Skeletal muscle cell (primary cell): Measurements from ENCODE around the gene ABLIM2.

Source experiments
- DNase-seq: peaks from one replicate; pipeline ENCODE4 v3.0.0-alpha.2; 2010; ENCODE audit warnings: low read depth
- H3K4me3 ChIP-seq: 2 replicates; pipeline ENCODE4 v1.5.1; 2011; ENCODE audit warnings: low read depth, mild to moderate bottlenecking, control low read depth, low read length, moderate library complexity

The ABLIM2 gene

DNA sequence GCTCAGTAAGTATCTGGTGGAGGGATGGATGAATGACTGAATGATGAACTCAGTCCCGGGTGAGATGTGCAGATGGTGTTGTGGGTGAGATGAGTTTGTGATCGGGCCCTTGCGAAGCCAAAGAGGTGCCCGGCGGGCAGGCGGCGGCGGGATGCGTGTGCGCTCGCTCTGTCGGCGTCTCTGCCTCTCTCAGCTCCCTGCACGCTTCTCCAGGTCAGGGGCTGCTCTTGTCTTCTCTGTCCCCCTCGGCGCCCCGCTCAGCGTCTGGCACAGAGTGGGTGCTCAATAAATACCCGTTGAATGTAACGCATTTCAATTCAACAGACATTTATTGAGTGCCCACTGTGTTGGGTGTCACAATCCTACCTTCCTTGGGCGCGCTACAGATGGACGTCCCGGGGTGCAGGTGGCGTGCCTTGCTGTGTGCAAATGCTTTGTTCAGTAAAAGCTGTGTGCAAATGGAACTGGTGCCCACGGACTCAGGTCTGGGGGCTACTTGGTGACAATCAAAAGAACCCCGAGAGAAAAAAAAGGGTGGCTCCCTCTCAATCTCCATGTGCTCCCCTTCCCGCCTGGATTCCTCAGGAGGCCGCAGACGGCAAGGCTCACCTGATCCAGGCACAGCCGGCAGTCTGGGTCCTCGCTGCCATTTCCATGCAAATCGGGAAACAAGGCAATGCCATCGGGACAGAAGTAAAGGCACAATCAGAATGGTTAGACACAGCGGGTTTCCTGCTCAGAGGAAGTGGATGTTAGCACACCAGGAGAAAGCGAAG lies 153.4 kb downstream of the ABLIM2 start:
- no peak overlapping the region for H3K4me3 ChIP-seq
- DNase-seq, result no peak

DNA sequence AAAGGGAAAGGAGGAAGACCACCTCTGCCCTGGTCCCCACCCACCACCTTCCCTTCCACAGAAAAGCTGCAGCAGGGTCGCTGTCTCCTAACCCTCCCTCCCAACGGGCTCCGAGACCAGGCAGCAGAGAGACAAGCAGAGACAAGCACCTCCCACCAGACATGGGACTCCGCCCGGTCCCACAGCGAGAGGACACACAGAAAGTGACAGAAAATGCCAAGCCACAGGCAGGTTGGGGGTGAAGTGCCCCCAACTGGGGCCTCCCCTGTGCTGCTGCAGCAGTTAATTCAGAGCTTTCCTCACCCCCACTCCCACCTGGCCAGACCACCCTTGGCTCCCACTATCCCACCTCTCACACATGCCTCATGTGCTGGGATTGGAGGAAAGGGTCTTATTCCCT lies 154.5 kb downstream of the ABLIM2 start:
- no peak overlapping the region for H3K4me3 ChIP-seq

DNA sequence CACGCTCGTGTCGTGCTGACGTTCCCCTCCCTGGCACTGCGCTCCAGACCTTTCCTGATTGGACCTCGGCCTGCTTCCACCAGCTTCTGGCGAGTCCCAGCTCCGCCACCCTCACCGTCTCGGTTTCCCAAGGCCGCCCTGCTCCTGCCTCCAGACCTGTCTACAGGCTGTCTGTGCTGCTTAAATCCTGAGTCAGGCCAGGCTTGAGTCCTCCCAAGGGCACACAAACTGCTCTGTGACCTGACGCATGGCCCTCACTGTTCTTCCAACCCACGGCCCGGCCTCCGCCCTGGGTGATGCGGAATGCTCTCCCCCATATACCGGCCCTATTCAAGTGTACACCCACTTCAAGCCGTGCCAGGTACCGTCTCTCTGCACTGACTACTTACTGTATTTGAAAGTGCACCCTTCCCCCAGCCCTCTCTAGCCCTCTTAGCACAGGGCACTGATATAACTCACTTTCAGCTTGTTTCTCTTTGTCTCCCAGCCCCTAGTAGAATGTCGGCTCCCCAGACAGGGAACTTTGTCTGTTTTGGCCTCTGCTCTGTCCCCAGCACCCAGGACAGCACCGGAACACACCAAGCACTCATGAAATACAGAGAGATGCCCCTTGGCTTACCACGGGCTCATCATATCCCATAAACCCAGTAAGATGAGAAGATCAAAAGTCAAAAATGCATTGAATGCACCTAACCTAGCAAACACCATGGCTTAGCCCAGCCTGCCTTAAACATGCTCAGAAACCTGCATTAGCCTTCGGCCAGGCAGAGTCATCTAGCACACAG lies 155.9 kb downstream of the ABLIM2 start:
- no peak overlapping the region for H3K4me3 ChIP-seq
- DNase-seq, result no peak

More for the DNA sequence above, 154.5 kb downstream of the ABLIM2 start:
- no peak for DNase-seq

DNA sequence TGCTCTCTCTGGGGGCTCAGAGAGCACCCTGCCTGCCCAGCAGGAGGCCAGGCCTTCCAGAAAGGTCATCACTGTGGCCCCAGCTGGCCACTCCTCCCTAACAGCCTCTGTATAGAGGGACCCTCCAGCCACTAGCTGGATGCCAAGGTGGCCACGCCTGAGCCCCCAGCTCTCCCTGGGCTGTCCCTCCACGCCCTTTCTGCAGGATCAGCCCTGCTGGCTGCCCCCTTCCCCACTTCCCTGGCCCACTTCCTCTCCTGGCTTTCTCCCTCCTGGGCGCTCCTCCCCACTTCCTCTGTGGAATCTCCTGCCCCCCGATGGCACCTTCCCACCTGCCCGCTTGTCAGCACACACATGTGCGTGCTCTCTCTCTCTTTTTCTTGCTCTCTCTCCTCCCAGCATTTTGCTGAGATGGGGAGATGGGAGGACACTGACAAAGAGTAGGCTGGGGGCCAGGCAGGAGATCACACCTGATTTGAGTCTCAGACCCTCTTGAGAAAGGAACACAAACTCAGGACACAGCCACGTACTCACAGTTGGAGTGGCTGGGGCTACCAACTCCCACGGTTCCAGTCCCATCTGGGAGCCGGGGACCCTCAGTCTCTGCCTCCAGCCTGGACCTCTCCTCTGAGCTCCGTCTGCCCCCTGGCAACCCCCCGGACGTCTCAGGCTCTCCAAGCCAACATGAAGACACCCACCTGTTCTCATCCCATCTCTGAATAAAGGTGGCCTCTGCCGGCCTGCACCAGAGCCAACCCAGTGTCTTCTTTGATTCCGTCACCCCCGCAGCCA lies 156.9 kb downstream of the ABLIM2 start:
- H3K4me3 ChIP-seq, result no peak overlapping the region
- DNase-seq, result no peak

DNA sequence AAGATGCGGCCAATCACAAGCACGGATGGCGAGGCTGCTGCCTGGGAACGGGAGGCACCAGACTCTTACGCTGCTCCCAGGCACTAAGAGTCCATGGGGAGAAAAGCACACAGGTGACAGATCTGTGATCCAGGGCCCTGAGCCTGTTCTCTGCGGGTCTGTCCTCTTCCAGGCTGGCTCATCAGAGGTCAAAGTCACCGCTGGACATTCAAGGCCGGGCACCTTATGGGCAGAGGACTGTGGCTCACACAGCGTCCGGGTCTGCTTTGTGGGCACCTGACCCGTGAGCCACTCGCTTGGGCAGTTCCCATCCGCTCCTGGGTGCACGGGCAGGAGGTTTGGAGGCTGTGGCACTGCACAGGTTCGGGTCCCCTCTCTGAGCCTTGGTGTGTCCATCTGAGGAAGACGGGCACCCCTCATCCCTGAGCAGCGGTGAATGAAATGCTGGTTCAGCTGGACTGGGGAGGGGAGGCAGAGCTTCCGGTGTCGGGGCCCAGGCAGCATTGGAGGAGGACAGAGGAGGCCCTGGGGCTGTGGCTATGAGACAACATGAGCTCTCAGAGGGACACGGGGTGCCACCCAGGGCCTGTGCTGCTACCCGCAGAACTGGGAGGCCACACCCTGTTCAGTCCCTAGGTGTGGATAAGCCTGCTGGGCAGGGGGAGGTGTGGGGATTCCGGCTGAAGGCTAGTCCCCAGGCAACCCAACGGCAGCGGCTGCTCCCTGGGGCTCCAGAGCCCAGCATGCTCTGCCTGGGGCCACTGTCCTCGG lies 157.7 kb downstream of the ABLIM2 start:
- H3K4me3 ChIP-seq, result no peak overlapping the region
- no peak for DNase-seq

DNA sequence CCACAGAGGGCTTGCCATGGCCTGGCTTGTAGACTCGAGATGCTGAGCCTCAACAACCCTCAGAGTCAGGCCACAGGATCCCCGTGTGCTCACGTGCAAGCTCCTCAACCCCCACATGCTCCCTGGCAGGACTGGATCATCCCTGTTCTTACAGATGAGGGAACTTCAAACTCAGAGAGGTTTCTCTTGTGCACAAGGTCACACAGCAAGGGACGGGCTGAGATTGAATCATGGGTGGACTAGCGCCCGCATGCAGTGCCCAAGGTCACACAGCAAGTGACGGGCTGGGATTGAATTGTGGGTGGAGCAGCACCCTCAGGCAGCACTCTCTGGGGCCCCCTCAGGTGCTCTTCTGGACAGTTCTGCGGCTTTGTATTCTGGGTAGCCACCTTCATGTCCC lies 158.4 kb downstream of the ABLIM2 start:
- no peak for DNase-seq
- no peak overlapping the region for H3K4me3 ChIP-seq

DNA sequence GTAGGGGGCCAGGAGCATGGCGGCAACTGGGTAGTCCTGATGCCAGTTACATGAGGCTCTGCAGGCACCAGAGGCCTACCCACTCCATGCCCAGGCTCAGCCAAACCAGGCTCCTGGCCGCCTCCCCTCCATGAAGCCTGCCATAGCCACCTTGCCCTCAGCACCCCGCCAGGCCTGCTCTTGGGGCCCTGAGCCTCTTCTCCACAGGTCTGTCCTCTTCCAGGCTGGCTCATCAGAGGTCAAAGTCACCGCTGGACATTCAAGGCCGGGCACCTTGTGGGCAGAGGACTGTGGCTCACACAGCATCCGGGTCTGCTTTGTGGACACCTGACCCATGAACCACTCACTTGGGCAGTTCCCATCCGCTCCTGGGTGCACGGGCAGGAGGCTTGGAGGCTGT lies 158.9 kb downstream of the ABLIM2 start:
- no peak for DNase-seq

DNA sequence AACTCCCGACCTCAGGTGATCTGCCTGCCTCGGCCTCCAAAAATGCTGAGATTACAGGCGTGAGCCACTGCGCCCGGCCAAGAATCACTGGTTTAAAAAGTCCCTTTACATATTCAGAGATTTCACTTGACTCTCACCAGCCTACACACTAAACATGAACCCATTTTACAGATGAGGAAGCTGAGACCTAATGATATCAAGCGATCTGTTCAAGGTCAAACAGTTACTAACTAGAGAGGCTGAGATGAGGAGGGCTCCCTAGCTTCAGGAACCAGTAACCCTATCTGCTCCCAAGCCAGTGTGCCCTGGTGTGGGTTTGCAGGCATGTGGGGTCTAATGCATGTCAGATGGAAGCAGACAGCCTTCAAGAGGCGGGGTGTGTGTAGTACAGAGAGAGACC lies 159.3 kb downstream of the ABLIM2 start:
- no peak overlapping the region for H3K4me3 ChIP-seq
- DNase-seq, result no peak

More for the DNA sequence above, 158.9 kb downstream of the ABLIM2 start:
- H3K4me3 ChIP-seq, result no peak overlapping the region

DNA sequence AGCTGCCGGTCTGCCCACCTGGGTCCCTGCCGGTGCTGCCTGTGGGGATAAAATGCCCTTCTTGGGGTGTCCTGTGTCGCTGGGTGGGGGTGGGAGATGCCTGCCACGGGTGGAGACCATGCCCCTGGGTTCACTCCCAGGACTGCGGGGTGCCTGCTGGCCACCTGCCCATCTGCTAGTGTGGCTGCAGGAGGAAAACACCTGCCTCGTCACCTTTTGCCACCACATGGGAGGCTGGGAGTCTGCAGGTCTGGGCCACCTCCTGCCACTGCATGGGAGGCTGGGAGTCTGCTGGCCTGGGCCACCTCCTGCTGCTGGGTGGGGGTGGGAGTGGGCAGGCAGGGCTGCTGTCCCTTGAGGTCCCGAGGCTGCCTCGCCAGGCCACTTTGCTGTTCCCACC lies 160.2 kb downstream of the ABLIM2 start:
- no peak overlapping the region for H3K4me3 ChIP-seq
- no peak for DNase-seq

- DNase-seq, result no peak
- H3K4me3 ChIP-seq, result no peak overlapping the region
These were observed 162.7 kb downstream of the ABLIM2 start for GRCh38 chr4:7995866-7996265.

DNA sequence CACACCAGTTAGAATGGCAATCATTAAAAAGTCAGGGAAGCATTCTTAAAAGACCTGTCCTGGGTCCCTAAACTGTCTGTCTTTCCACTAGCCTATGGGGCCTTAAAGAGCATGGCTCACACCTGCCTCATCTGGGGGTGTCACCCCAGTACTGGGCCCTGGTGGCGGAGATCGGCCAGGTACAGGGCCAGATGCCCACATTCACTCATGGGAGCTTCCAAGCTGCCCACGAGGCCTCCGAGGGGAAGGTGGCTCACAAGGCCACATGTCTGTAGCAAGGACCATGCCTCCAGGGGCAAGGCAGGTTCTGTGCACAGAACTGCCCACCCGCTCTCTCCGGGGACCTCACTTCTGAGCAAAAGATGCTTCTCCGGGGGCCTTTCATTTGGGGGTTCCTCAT lies 163.5 kb downstream of the ABLIM2 start:
- DNase-seq, result no peak
- no peak overlapping the region for H3K4me3 ChIP-seq

DNA sequence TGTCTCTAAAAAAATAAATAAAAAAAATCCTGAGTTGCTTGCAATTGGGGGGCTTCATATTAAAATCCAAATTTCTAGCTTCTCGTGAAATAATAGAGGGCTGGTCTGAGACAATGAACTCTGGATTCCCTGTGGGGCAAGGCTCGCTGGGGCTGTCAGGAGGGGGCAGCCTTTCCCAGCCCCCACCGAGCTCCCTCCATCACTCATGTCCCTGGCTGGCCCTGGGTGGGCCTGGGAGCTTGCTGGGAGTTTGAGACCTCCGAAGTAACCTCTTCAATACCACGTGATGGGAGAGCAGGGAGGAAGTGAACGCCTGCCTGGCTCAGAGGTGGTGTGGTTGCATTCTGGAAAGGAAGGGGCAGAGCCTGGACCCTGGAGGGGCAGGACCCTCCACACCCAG lies 164.9 kb downstream of the ABLIM2 start:
- no peak overlapping the region for H3K4me3 ChIP-seq

GRCh38 chr4:7992846-7993245 lies 165.8 kb downstream of the ABLIM2 start:
- no peak overlapping the region for H3K4me3 ChIP-seq
- DNase-seq, result no peak

More for the DNA sequence above, 164.9 kb downstream of the ABLIM2 start:
- DNase-seq, result no peak

DNA sequence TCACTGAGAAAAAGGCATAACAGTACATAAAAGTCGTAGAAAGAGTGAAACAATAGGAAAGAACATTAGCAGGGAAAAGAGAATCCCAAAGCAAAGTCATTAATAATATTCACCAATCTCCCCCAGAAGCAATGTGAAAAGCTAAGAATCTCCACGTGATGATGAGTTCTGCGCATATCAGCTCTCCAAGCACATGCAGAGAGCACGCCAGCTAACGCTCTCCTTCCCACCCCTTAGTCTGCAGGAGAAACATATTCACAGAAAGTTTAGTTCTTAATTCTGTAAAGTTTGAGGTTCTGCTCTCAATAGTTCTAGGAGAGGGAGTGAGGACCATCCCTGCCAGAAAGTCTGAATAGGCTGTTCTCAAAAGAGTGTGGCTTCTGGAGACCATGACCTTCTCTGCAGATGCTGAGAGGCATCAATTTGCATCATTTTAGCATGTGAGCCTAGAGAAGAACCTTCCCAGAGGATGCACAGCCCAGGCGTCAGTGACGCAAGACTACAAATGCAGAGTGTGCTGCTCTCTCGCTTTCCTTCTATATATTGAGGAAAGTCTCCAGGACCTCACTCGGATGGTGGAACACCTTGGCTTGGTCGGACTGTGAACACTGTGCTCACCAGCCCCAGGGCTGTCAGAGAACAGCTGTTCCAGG lies 167.7 kb downstream of the ABLIM2 start:
- no peak overlapping the region for H3K4me3 ChIP-seq
- no peak for DNase-seq

GRCh38 chr4:7989654-7990053 lies 169.0 kb downstream of the ABLIM2 start:
- DNase-seq, result no peak
- no peak overlapping the region for H3K4me3 ChIP-seq

DNA sequence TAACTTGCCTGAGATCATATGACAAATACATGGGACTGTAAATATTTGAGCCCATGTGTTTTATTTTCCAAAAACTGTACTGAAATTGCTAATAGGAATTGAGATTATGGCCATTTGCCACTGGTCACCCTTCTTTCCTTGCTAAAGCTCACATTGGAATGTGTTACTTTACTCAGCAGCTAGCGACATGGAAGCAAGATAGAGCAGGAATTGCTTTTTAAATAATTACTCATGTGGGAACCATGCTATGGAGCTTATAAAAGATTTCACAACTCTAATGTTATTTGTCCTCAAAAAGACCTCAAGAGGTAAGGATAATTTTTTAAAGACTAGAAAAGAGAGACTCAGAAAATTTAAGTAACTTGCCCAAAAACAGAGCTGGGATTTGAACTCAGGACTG lies 170.2 kb downstream of the ABLIM2 start:
- DNase-seq, result peak; percentile 39
- no peak overlapping the region for H3K4me3 ChIP-seq

- H3K4me3 ChIP-seq, result no peak overlapping the region
These were observed 171.2 kb downstream of the ABLIM2 start for GRCh38 chr4:7987148-7987989.

DNA sequence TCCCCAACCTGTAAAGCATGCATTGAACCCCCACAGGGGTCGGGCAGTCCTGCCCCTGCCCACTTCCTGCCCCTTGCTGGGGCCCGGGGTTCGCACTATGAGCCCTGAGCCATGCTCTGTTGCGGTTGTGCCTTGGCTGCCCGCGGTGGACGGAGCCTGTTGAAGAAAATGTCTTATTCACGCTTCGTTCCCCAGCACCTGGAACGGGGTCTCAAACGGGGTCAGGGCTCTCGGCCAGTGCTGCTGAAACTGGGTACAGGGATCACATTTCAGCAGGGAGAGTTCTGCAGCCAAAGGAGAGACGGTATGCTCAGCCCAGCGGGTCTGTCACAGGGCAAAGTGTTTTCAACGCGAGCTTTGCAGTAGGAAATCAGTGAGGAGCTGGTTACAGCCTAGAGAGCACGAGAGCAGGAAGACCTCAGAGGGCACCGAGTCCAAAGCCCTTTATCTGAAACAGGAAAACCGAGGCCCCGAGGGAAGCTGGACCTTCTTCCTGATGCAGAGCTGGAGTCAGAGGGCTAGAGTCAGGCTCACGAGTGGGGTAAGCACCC lies 172.6 kb downstream of the ABLIM2 start:
- no peak overlapping the region for H3K4me3 ChIP-seq
- DNase-seq, result no peak

More at GRCh38 chr4:7987148-7987989, 171.2 kb downstream of the ABLIM2 start:
- no peak for DNase-seq
